NCI-H1105 (cell line): Measurements from ENCODE around the gene FYTTD1.

Experiments
- DNase-seq: peaks from one replicate; lab custom pipeline; 2025; lab: John Stamatoyannopoulos, UW

FYTTD1 gene

GRCh38 chr3:197793247-197793646 is 43.6 kb downstream of the FYTTD1 start:
- DNase-seq, result no peak

GRCh38 chr3:197794115-197794514 is 44.4 kb downstream of the FYTTD1 start:
- DNase-seq, result no peak

GRCh38 chr3:197795200-197795599 is 45.5 kb downstream of the FYTTD1 start:
- no peak for DNase-seq

- no peak for DNase-seq
These were observed 46.4 kb downstream of the FYTTD1 start for GRCh38 chr3:197796087-197796486.

- no peak for DNase-seq
These were observed 49.2 kb downstream of the FYTTD1 start for GRCh38 chr3:197798863-197799262.

- no peak for DNase-seq
These were observed 50.7 kb downstream of the FYTTD1 start for GRCh38 chr3:197800379-197800778.

- peak; percentile 3 for DNase-seq
These were observed 52.5 kb downstream of the FYTTD1 start for GRCh38 chr3:197801891-197802778.

- DNase-seq, result no peak
These were observed 53.2 kb downstream of the FYTTD1 start for GRCh38 chr3:197802779-197803459.

- no peak for DNase-seq
These were observed 54.8 kb downstream of the FYTTD1 start for GRCh38 chr3:197804511-197804910.

GRCh38 chr3:197807969-197808587 is 58.4 kb downstream of the FYTTD1 start:
- no peak for DNase-seq

- DNase-seq, result no peak
These were observed 59.8 kb downstream of the FYTTD1 start for GRCh38 chr3:197809356-197810020.

GRCh38 chr3:197810901-197811300 is 61.2 kb downstream of the FYTTD1 start:
- DNase-seq, result no peak

GRCh38 chr3:197811343-197811742 is 61.7 kb downstream of the FYTTD1 start:
- no peak for DNase-seq

- DNase-seq, result no peak
These were observed 64.7 kb downstream of the FYTTD1 start for GRCh38 chr3:197814372-197814771.

GRCh38 chr3:197820550-197821335 is 71.1 kb downstream of the FYTTD1 start:
- DNase-seq, result no peak

GRCh38 chr3:197829397-197830045 is 79.8 kb downstream of the FYTTD1 start:
- no peak for DNase-seq

GRCh38 chr3:197830308-197830966 is 80.8 kb downstream of the FYTTD1 start:
- no peak for DNase-seq

GRCh38 chr3:197830967-197831313 is 81.3 kb downstream of the FYTTD1 start:
- DNase-seq, result no peak

- DNase-seq, result no peak
These were observed 84.4 kb downstream of the FYTTD1 start for GRCh38 chr3:197833930-197834715.

- DNase-seq, result no peak
These were observed 85.8 kb downstream of the FYTTD1 start for GRCh38 chr3:197835509-197835908.
